Nephron (organoid): ENCODE results near the gene MMP12.

Experiments
- H3K27ac Mint-ChIP-seq, 3 experiments: 2 replicates each; pipeline ENCODE4 v1.8.0; 2020; ENCODE audit warnings: mixed read lengths in 3 of 3, mild to moderate bottlenecking in 2 of 3, moderate library complexity in 1 of 3
- H3K27me3 Mint-ChIP-seq: 2 replicates; pipeline ENCODE4 v1.8.0; 2021; ENCODE audit warnings: low read depth, mild to moderate bottlenecking, moderate library complexity, mixed read lengths
- H3K36me3 Mint-ChIP-seq: 2 replicates; pipeline ENCODE4 v1.8.0; 2020; ENCODE audit warnings: low read depth, mixed read lengths
- H3K4me1 Mint-ChIP-seq: 2 replicates; pipeline ENCODE4 v1.8.0; 2020; ENCODE audit warnings: mixed read lengths
- H3K4me3 Mint-ChIP-seq, 3 experiments: 2 replicates each; pipeline ENCODE4 v1.8.0; 2020; ENCODE audit warnings: mild to moderate bottlenecking in 3 of 3, mixed read lengths in 3 of 3, moderate library complexity in 2 of 3
- H3K9me3 Mint-ChIP-seq: 2 replicates; pipeline ENCODE4 v1.8.0; 2020; ENCODE audit warnings: mixed read lengths
- TF ChIP-seq, protein P1 (sequence below), 3 experiments: fragments of 200-600 bp; sonication (generic); IDR thresholded peaks; one replicate each; pipeline ENCODE4 v1.5.0; 2021; ENCODE audit warnings: antibody characterized with exemption in 3 of 3; ENCODE audit not compliant: unreplicated experiment in 3 of 3

MMP12 gene

DNA sequence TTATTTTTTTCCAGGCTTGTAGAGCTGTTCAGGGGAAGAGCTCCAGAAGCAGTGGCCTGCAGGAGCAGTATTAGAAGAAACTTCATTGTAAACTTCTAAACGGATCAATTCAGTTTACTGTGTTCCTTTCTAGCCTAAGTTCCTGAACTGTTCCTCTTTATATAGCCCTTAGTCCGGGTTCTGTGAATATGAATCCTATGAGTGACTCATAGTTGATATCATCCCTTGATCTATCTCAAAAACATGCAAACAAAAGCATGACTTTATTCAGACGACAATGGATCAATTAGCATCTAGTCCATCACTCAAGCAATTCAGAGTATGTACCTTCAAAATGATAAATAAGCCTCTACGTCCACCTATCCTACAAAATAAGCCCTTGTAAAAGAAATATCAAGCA, at the start of gene MMP12:
Gene MMP12 (minus strand): TSS at position 131 of the 400 bp plus-strand sequence. CDS start 45 bp downstream, at position 86.
- H3K4me3 Mint-ChIP-seq, result no peak within 1 kb of the TSS
- no peaks in the 10 kb centered on the region for H3K36me3 Mint-ChIP-seq
- no peaks in the 10 kb centered on the region for H3K4me1 Mint-ChIP-seq
- H3K9me3 Mint-ChIP-seq, result no peaks in the 10 kb centered on the region
- no peak within 1 kb of the TSS for H3K27ac Mint-ChIP-seq
- TF ChIP-seq, protein P1, sequence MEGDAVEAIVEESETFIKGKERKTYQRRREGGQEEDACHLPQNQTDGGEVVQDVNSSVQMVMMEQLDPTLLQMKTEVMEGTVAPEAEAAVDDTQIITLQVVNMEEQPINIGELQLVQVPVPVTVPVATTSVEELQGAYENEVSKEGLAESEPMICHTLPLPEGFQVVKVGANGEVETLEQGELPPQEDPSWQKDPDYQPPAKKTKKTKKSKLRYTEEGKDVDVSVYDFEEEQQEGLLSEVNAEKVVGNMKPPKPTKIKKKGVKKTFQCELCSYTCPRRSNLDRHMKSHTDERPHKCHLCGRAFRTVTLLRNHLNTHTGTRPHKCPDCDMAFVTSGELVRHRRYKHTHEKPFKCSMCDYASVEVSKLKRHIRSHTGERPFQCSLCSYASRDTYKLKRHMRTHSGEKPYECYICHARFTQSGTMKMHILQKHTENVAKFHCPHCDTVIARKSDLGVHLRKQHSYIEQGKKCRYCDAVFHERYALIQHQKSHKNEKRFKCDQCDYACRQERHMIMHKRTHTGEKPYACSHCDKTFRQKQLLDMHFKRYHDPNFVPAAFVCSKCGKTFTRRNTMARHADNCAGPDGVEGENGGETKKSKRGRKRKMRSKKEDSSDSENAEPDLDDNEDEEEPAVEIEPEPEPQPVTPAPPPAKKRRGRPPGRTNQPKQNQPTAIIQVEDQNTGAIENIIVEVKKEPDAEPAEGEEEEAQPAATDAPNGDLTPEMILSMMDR (IDR thresholded peaks at IDR 0.05; ENCODE audit: unreplicated experiment in 3 of 3), result no peak
- H3K27me3 Mint-ChIP-seq, result no peaks in the 10 kb centered on the region

DNA sequence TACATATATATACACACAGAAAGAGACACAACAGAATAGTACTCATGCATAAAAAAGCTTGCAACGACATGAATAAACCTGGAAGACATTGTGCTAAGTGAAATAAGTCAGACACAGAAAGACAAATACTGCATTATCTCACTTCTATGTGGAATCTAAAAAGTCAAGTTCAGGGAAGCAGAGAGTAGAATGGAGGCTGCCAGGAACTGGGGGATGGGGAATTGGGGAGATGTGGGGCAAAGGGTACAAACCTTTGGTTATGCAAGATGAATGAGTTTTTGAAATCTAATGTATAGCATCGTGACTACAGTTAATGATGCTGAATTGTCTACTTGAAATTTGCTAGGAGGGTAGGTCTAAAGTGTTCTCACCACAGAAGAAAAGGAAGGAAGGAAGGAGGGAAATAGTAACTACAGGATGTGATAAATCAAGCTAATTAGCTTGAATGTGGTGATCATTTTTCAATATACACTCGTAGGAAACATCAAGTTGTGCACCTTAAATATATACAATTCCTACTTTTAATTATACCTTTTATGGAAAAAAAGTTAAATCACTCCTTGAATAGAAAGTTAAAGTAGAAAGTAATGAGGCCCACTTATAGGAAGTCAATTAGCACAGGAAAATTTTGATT, 46.9 kb upstream of the MMP12 start:
- Mint-ChIP-seq H3K36me3 (no peaks in the 10 kb centered on the region), H3K4me3 (no peak overlapping the region), H3K4me1 (no peaks in the 10 kb centered on the region), H3K27ac (no peak overlapping the region), H3K9me3 (no peaks in the 10 kb centered on the region), H3K27me3 (peaks cover 3% of the 10 kb centered on the region)
- TF ChIP-seq, protein P1 (IDR thresholded peaks at IDR 0.05; ENCODE audit: unreplicated experiment in 3 of 3), result no peak

DNA sequence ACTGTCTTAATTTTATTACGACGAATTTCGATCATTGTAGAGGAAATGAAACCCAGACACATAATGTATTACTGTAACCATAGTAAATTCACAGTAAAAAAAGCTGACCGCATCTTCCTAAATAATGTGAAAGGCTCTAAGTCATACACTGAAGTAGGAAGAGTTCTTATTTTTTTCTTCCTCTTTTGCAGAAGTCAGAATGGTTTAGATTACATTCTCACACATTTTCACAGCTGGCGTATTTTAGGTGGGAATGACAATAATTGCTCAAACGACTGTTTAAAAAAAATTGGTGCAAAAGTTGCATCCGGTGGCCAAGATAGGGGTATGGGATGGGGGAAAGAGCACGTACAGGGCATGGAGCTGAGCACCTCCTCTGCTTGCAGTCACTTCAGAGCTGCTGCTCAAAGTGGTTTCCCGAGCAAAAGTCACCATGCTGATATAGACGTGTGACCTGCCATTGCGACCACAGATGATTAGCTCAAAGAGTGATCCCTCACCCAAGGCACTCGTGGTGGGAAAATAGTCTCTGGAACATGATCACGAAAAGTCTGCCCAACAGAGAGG, 45.4 kb upstream of the MMP12 start:
- Mint-ChIP-seq H3K36me3 (no peaks in the 10 kb centered on the region), H3K27ac (no peak overlapping the region), H3K4me1 (no peaks in the 10 kb centered on the region), H3K9me3 (no peaks in the 10 kb centered on the region), H3K27me3 (peaks cover 3% of the 10 kb centered on the region), H3K4me3 (no peak overlapping the region)
- TF ChIP-seq, protein P1 (IDR thresholded peaks at IDR 0.05; ENCODE audit: unreplicated experiment in 3 of 3), result no peak

DNA sequence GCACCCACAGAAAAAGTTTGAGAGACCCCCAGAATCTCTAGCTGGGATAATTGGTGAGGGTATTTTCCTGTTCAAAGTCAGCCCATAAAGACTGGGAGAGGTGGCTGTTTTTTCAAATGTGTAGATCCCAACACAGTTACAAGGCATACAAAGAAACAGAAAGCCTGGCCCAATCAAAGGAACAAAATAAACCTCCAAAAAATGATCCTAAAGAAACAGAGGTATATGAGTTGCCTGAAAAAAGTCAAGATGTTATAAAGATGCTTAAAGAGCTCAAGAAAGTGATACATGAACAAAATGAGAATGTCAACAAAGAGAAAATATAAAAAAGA, 40.2 kb upstream of the MMP12 start:
- H3K27me3 Mint-ChIP-seq, result peaks cover 3% of the 10 kb centered on the region
- H3K27ac Mint-ChIP-seq, result peak overlapping the region in 2 of 3 experiments; percentile 15 to 40
- TF ChIP-seq, protein P1 (IDR thresholded peaks at IDR 0.05; ENCODE audit: unreplicated experiment in 3 of 3), result peak in 1 of 3 experiments; percentile 3
- H3K36me3 Mint-ChIP-seq, result no peaks in the 10 kb centered on the region
- no peak overlapping the region for H3K4me3 Mint-ChIP-seq
- no peaks in the 10 kb centered on the region for H3K4me1 Mint-ChIP-seq
- no peaks in the 10 kb centered on the region for H3K9me3 Mint-ChIP-seq

DNA sequence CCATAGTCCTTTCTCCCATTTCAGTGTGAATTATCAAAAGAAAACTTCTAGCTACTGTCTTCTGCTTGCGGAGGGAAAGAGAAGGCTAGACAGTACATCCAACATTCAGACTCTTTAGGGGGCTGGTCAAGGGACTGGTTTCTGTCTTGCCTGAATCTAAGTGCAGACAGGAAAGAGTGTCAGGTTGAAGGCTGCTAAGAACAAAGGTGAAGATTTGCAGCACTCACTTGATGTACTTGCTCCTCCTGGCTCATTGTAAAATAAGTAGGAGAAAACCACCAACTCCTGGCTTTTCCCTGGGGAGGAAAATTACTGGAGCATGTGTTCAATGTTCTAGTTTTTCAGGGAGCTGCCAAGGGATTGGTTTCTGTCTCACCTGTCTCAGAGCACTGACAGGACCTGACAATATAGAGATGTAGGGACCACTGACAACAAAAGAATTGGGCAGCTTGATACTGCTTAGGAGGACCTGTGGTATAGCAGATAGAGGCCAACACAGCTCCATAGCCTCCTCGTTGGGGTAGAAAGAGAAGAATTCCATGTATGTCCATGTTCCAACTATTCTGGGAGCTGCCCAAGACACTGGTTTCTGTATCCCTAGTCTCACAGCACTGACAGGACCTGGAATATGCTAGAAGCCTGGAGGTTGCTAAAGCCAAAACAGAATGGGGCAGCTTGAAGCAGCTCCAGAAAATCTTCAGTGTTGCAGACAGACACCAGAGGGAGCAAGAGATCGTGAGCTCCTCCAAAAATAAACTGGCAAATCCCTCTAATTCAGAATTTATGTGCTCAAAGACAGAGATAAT, 39.7 kb upstream of the MMP12 start:
- Mint-ChIP-seq H3K4me3 (no peak overlapping the region), H3K27ac (peak overlapping the region in 2 of 3 experiments; percentile 15 to 40), H3K9me3 (no peaks in the 10 kb centered on the region), H3K4me1 (no peaks in the 10 kb centered on the region), H3K36me3 (no peaks in the 10 kb centered on the region), H3K27me3 (peaks cover 3% of the 10 kb centered on the region)
- TF ChIP-seq, protein P1 (IDR thresholded peaks at IDR 0.05; ENCODE audit: unreplicated experiment in 3 of 3), result peak; percentile 64 to 69 (median 64)
